PC-3 (cell line): ENCODE results near the gene INSL6. TPM values are rescaled to one million over a fixed set of nuclear protein-coding genes. Genes with fewer than 3 reads are reported as not detected.

Experiments used
- ATAC-seq: fragments of 200-7000 bp; cut with Tn5 transposase; 2 replicates; pipeline ENCODE4 v1.9.1; 2020; ENCODE audit warnings: mild to moderate bottlenecking, moderate library complexity
- BruUV-seq: library from RNA; stranded (reverse); fragments of 400-500 nt; replicated peaks from 2 replicates; lab custom pipeline; 2021; lab: Mats Ljungman, UMichigan
- CTCF ChIA-PET: fragments of 300-600 bp; sonication (Branson Sonifier 250); formaldehyde crosslinking; loops from one replicate; lab custom pipeline; 2022; ENCODE audit warnings: antibody characterized with exemption; lab: Charles Lee
- POLR2A ChIA-PET: fragments of 300-600 bp; sonication (Branson Sonifier 250); formaldehyde crosslinking; loops from one replicate; lab custom pipeline; 2022; ENCODE audit warnings: antibody characterized with exemption; ENCODE audit not compliant: unreplicated experiment; lab: Charles Lee
- DNase-seq: peaks from one replicate; pipeline ENCODE4 v3.0.0-alpha.2; 2015
- H2AFZ ChIP-seq: fragments of 300-600 bp; sonication (generic); 2 replicates; pipeline ENCODE4 v1.6.0; 2016; ENCODE audit warnings: antibody characterized with exemption, low read length
- H3F3A ChIP-seq: fragments of 300-600 bp; sonication (generic); one replicate; pipeline ENCODE4 v1.6.0; 2017; ENCODE audit warnings: antibody characterized with exemption, low read length, control low read depth, mild to moderate bottlenecking; ENCODE audit not compliant: unreplicated experiment
- H3K27ac ChIP-seq: fragments of 300-600 bp; sonication (generic); 2 replicates; pipeline ENCODE4 v1.5.1; 2016; ENCODE audit warnings: mild to moderate bottlenecking, low read length
- H3K27me3 ChIP-seq: fragments of 300-600 bp; sonication (generic); 2 replicates; pipeline ENCODE4 v1.6.1; 2016; ENCODE audit warnings: low read length, mixed read lengths
- H3K36me3 ChIP-seq: fragments of 300-600 bp; sonication (generic); 2 replicates; pipeline ENCODE4 v1.6.1; 2016; ENCODE audit warnings: low read depth, mixed run types, low read length, mixed read lengths
- H3K4me1 ChIP-seq: fragments of 300-600 bp; sonication (generic); 2 replicates; pipeline ENCODE4 v1.5.1; 2016; ENCODE audit warnings: low read length; ENCODE audit not compliant: insufficient read depth
- H3K4me2 ChIP-seq: fragments of 300-600 bp; sonication (generic); 2 replicates; pipeline ENCODE4 v1.6.0; 2016; ENCODE audit warnings: low read length
- H3K4me3 ChIP-seq: fragments of 300-600 bp; sonication (generic); 2 replicates; pipeline ENCODE4 v1.5.1; 2016; ENCODE audit warnings: mild to moderate bottlenecking, low read length, mixed read lengths
- H3K79me2 ChIP-seq: fragments of 300-600 bp; sonication (generic); 2 replicates; pipeline ENCODE4 v1.6.1; 2017; ENCODE audit warnings: low read length, mixed read lengths
- H3K9ac ChIP-seq: fragments of 300-600 bp; sonication (generic); 2 replicates; pipeline ENCODE4 v1.6.0; 2016; ENCODE audit warnings: mild to moderate bottlenecking, low read length
- H3K9me2 ChIP-seq: fragments of 300-600 bp; sonication (generic); replicated peaks from 2 replicates; pipeline ENCODE4 v1.6.1; 2016; ENCODE audit warnings: mixed run types, low read length, mixed read lengths
- H3K9me3 ChIP-seq: fragments of 300-600 bp; sonication (generic); 2 replicates; pipeline ENCODE4 v1.6.1; 2016; ENCODE audit warnings: low read length, mixed read lengths
- H4K20me1 ChIP-seq: fragments of 300-600 bp; sonication (generic); 2 replicates; pipeline ENCODE4 v1.6.1; 2016; ENCODE audit warnings: low read length, mixed read lengths
- EZH2 ChIP-seq: fragments of 300-600 bp; sonication (generic); IDR thresholded peaks from one replicate; pipeline ENCODE4 v1.6.1; 2017; ENCODE audit warnings: antibody characterized with exemption, mild to moderate bottlenecking, low read length; ENCODE audit not compliant: unreplicated experiment
- EZH2phosphoT487 ChIP-seq: fragments of 300-600 bp; sonication (generic); IDR thresholded peaks from 2 replicates; pipeline ENCODE4 v1.6.1; 2018; ENCODE audit warnings: mild to moderate bottlenecking, antibody characterized with exemption, low read length, borderline replicate concordance
- intact Hi-C: fragments of 100-400 bp; cut with micrococcal nuclease; formaldehyde crosslinking; loops from 2 replicates; pipeline ENCODE4 v1.9.0; 2023
- total RNA-seq: library from RNA; depleted of rRNA; stranded (reverse); fragments of >200 nt; gene quantifications from 2 replicates; pipeline ENCODE4 v1.2.3, GENCODE V29; 2014; rRNA removed
- TF ChIP-seq, protein P1 (sequence below): fragments of 300-600 bp; sonication (generic); conservative IDR thresholded peaks from 2 replicates; pipeline ENCODE4 v1.5.1; 2017; ENCODE audit warnings: antibody characterized with exemption, low read depth, mild to moderate bottlenecking, low read length

Gene INSL6
- total RNA-seq, 1 experiment from 2014 or later, result not detected

DNA sequence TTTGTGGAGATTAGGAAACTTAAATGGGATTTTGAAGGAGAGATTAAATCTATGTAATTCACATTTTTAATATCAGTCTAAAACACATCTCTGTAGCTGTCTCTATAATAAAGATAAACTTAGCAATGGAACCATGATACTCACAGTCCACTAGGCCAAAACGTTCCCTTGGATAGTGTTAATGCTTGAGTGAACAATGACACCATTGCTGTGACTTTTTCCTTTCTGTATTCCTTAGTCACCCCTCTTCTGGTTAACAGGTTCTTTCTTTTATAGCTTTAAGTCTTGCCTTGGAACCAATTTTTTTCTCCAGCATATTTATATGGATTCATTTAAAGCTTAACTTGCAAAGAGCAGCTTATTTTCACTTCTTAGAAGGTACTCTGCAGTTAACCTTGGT is 63.3 kb downstream of the INSL6 start:
- H3K4me3 ChIP-seq, result no peak overlapping the region
- H4K20me1 ChIP-seq, result no peaks in the 10 kb centered on the region
- CTCF ChIA-PET, result no interaction called here
- TF ChIP-seq EZH2 (no peak), EZH2phosphoT487 (no peak)
- TF ChIP-seq, protein P1, sequence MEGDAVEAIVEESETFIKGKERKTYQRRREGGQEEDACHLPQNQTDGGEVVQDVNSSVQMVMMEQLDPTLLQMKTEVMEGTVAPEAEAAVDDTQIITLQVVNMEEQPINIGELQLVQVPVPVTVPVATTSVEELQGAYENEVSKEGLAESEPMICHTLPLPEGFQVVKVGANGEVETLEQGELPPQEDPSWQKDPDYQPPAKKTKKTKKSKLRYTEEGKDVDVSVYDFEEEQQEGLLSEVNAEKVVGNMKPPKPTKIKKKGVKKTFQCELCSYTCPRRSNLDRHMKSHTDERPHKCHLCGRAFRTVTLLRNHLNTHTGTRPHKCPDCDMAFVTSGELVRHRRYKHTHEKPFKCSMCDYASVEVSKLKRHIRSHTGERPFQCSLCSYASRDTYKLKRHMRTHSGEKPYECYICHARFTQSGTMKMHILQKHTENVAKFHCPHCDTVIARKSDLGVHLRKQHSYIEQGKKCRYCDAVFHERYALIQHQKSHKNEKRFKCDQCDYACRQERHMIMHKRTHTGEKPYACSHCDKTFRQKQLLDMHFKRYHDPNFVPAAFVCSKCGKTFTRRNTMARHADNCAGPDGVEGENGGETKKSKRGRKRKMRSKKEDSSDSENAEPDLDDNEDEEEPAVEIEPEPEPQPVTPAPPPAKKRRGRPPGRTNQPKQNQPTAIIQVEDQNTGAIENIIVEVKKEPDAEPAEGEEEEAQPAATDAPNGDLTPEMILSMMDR, result no peak
- H3K4me2 ChIP-seq, result no peak overlapping the region
- no peaks in the 10 kb centered on the region for H3K9me2 ChIP-seq
- no peak overlapping the region for H3K27ac ChIP-seq
- H3K9ac ChIP-seq, result no peak overlapping the region
- H3K9me3 ChIP-seq, result no peaks in the 10 kb centered on the region
- intact Hi-C loops, result no loop called here
- no peaks in the 10 kb centered on the region for H3K79me2 ChIP-seq
- BruUV-seq, result no TSS peak
- no peak for ATAC-seq
- POLR2A ChIA-PET, result no interaction called here
- no peaks in the 10 kb centered on the region for H3F3A ChIP-seq
- H3K27me3 ChIP-seq, result no peaks in the 10 kb centered on the region
- H3K4me1 ChIP-seq, result no peaks in the 10 kb centered on the region
- peaks cover 11% of the 10 kb centered on the region for H3K36me3 ChIP-seq
- no peak overlapping the region for H2AFZ ChIP-seq
- no peak for DNase-seq

DNA sequence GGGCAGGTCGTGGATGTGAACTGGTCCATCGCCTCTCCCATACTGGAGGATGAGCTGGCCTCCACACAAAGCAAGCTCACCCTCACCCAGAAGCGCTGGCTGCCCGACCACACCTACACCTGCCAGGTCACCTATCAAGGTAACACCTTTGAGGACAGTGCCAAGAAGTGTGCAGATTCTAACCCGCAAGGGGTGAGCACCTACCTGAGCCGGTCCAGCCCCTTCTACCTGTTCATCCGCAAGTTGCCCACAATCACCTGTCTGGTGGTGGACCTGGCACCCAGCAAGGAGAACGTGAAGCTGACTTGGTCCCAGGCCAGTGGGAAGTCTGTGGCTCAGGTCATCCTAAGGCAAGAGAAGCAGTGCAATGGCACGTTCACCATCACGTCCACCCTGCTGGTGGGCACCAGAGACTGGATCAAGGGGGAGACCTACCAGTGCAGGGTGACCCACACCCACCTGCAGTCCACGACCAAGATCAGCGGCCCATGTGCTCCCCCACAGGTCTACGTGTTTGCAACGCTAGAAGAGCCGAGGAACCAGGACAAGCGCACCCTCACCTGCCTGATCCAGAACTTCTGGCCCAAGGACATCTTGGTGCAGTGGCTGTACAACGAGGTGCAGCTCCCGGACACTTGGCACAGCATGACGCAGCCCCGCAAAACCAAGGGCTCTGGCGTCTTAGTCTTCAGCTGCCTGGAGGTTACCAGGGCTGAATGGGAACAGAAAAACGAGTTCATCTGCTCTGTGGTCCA is 71.3 kb downstream of the INSL6 start:
- Histone ChIP-seq H3K4me3 (no peak overlapping the region), H3K36me3 (0 out of 2 replicates have a peak, but pooled peaks cover 11% of the 10 kb centered on the region), H3K27me3 (no peaks in the 10 kb centered on the region), H3K9me3 (no peaks in the 10 kb centered on the region), H3F3A (no peaks in the 10 kb centered on the region), H3K79me2 (no peaks in the 10 kb centered on the region), H3K27ac (no peak overlapping the region), H3K4me1 (no peaks in the 10 kb centered on the region), H4K20me1 (no peaks in the 10 kb centered on the region), H3K9ac (no peak overlapping the region), H3K9me2 (no peaks in the 10 kb centered on the region), H3K4me2 (no peak overlapping the region), H2AFZ (no peak overlapping the region)
- no peak for TF ChIP-seq EZH2
- no peak for TF ChIP-seq EZH2phosphoT487
- TF ChIP-seq, protein P1, result no peak
- no TSS peak for BruUV-seq
- ATAC-seq (no peak), DNase-seq (no peak)
- intact Hi-C loops, result no loop called here
- CTCF ChIA-PET, result no interaction called here
- POLR2A ChIA-PET, result no interaction called here

Other genes with a start within 250 kb of the INSL6 start
- gene JAK2, start 200.4 kb downstream of the INSL6 start, total RNA-seq, result 9.9 and 11.2 TPM in 2 replicates
- gene INSL4, start 45.8 kb upstream of the INSL6 start, total RNA-seq, result not detected in 2 replicates
- gene RLN2, start 119.1 kb upstream of the INSL6 start, total RNA-seq, result not detected in 2 replicates
- gene RLN1, start 154.2 kb upstream of the INSL6 start, total RNA-seq, result not detected in 2 replicates